Stimulated activated naive CD8-positive, alpha-beta T cell treated with anti-CD3 and anti-CD28 coated beads, Interleukin-15, Interleukin-2, amounts not matched to agents 100 ng/mL and 50 ng/mL, for 24 hours (primary cell): ENCODE data around the gene CTTNBP2.

Experiments
- H3K27ac Mint-ChIP-seq: one replicate; pipeline ENCODE4 v1.8.0; 2021; ENCODE audit warnings: mild to moderate bottlenecking, mixed read lengths
- H3K27me3 Mint-ChIP-seq: one replicate; pipeline ENCODE4 v1.8.0; 2021; ENCODE audit warnings: mixed read lengths
- H3K36me3 Mint-ChIP-seq: one replicate; pipeline ENCODE4 v1.8.0; 2021; ENCODE audit warnings: low read depth, mixed read lengths
- H3K4me1 Mint-ChIP-seq: one replicate; pipeline ENCODE4 v1.8.0; 2021; ENCODE audit warnings: low read depth, mixed read lengths
- H3K4me3 Mint-ChIP-seq: one replicate; pipeline ENCODE4 v1.8.0; 2021; ENCODE audit warnings: mild to moderate bottlenecking, mixed read lengths
- H3K9me3 Mint-ChIP-seq: one replicate; pipeline ENCODE4 v1.8.0; 2021; ENCODE audit warnings: mixed read lengths

CTTNBP2 gene

GRCh38 chr7:117666689-117667088 is 206.6 kb downstream of the CTTNBP2 start:
- Mint-ChIP-seq H3K27me3 (no peaks in the 10 kb centered on the region), H3K4me3 (no peak overlapping the region), H3K27ac (no peak overlapping the region), H3K4me1 (no peaks in the 10 kb centered on the region), H3K9me3 (no peaks in the 10 kb centered on the region), H3K36me3 (no peaks in the 10 kb centered on the region)

- H3K4me1 Mint-ChIP-seq: no peaks in the 10 kb centered on the region
- no peaks in the 10 kb centered on the region for H3K36me3 Mint-ChIP-seq
- H3K4me3 Mint-ChIP-seq: no peak overlapping the region
- H3K27ac Mint-ChIP-seq: no peak overlapping the region
- no peaks in the 10 kb centered on the region for H3K9me3 Mint-ChIP-seq
- H3K27me3 Mint-ChIP-seq: no peaks in the 10 kb centered on the region
Observed at GRCh38 chr7:117666031-117666430, 207.2 kb downstream of the CTTNBP2 start.

- no peaks in the 10 kb centered on the region for H3K36me3 Mint-ChIP-seq
Observed at GRCh38 chr7:117665368-117665767, 207.9 kb downstream of the CTTNBP2 start.

GRCh38 chr7:117664047-117664446 is 209.2 kb downstream of the CTTNBP2 start:
- H3K36me3 Mint-ChIP-seq: no peaks in the 10 kb centered on the region
- H3K27ac Mint-ChIP-seq: no peak overlapping the region
- H3K27me3 Mint-ChIP-seq: no peaks in the 10 kb centered on the region
- no peak overlapping the region for H3K4me3 Mint-ChIP-seq
- no peaks in the 10 kb centered on the region for H3K4me1 Mint-ChIP-seq
- H3K9me3 Mint-ChIP-seq: no peaks in the 10 kb centered on the region

More at GRCh38 chr7:117665368-117665767, 207.9 kb downstream of the CTTNBP2 start:
- Mint-ChIP-seq H3K4me3 (no peak overlapping the region), H3K4me1 (no peaks in the 10 kb centered on the region), H3K27ac (no peak overlapping the region), H3K9me3 (no peaks in the 10 kb centered on the region), H3K27me3 (no peaks in the 10 kb centered on the region)

- Mint-ChIP-seq H3K4me1 (no peaks in the 10 kb centered on the region), H3K27ac (no peak overlapping the region)
Observed at GRCh38 chr7:117661328-117661727, 211.9 kb downstream of the CTTNBP2 start.

More at GRCh38 chr7:117661328-117661727, 211.9 kb downstream of the CTTNBP2 start:
- no peak overlapping the region for H3K4me3 Mint-ChIP-seq
- H3K36me3 Mint-ChIP-seq: no peaks in the 10 kb centered on the region
- H3K27me3 Mint-ChIP-seq: no peaks in the 10 kb centered on the region
- H3K9me3 Mint-ChIP-seq: no peaks in the 10 kb centered on the region
